HG03378 (cell line): ENCODE data around the gene RHOA.
"Not testable (repeated sequence)": the region's sequence is repeated elsewhere in the genome, so short reads cannot be mapped to it uniquely, and the experiment has no call there.

ENCODE experiments used
- ATAC-seq: cut with Tn5 transposase; IDR thresholded peaks from one replicate; pipeline ENCODE4 v1.9.1; 2021; ENCODE audit warnings: mild to moderate bottlenecking, moderate library complexity; ENCODE audit not compliant: unreplicated experiment

RHOA gene

DNA sequence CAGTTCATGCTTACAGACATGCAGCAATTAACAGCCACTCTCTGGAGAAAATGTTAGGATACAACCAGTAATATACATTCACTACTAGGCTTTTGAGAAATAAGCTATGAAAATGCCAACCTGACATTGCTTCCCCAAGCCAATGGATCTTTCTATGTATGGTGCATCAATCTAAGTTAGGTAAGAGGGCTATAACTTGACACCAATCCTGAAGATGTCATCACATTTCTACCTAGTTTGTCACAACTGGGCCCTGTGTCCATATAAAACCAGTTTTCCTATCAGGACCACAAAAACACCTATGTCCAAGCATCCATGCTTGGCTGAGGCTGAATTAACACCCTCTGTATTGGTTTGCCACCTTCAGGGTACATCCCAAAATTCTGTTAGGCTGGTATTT, 39.8 kb downstream of the RHOA start:
- ATAC-seq = no peak

DNA sequence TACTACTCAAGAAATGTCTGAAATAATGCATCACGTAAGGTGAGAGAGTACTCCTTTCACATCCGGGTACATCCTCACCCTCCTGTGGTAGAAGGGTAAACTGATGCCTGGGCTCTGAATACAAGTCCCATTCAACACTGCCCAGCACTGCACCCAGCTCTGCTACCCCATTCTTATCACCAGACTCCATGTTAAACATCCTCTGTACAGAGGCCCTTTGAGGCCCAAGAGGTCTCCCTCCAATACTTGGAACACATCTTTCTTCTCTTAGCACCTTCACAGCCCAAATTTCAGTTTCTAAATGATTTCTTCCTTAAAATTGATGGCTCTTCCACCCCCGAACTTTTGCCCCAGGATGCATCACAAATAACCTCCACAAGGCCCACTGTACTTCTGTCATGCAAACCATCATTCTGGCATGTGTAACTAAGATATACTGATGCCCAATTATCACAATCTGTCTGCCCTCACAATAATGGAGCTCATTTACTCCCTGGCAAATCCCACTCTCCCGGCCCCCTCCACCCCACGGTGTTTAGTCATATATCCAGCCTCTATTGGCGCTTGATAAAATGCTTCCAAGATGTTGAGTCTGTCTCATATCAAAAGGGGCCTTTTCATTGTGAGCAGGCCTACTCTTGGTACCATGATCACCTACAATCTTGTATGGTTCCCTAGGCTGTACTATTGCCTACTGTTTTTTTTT, 41.0 kb downstream of the RHOA start:
- no peak for ATAC-seq

DNA sequence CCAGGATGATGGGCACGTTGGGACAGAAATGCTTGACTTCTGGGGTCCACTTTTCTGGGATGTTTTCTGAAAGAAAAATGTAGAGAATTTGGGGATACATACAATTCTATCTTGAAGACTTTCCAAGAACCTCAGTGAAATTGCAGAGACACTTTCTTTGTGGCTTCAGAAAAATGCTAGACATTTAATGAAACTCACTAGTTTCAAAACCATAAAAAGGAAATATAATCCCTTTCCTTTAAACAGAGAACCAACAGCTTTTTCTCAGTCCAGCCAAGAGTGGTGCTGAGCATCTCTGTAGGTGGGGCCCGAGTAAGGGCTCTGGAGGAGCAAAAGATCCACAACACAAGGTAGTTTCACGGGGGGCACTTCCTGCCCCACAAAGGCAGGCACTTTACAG, 49.2 kb downstream of the RHOA start:
- no peak for ATAC-seq

DNA sequence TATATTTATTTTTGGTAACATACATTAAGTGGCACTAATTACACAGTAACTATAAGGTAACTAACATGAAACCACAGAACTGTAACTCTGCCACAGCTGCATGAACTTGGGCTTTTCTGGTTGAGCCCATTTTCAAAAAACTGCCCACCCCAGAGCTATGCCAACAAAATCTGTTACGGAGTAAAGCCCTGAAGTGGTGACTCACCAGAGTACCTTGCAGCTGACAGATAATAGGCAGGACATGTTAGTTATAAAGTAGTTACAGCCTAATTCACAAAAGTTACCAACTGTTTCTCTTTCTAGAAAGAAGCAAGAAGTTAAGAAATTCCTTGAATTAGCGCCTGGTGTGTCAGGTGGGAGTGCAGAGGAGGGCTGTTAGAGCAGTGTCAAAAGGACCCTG, 52.2 kb downstream of the RHOA start:
- no peak for ATAC-seq

DNA sequence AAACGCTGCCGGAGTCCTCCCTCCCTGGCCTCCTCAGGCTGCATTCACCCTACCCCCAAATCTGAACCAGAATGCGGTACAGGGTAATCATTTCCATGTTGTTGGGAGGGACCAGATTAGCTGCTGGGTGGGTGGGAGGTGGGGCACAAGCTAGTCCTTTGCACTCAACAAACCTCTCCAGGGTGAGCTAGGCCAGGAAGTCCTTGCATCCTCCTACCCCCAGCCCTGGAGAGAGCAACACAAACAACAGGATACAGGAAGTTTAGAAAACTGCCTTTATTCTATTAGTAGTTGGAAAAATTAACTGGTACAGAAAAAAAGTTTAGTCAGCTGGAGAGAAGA, 52.9 kb downstream of the RHOA start:
- ATAC-seq = no peak

DNA sequence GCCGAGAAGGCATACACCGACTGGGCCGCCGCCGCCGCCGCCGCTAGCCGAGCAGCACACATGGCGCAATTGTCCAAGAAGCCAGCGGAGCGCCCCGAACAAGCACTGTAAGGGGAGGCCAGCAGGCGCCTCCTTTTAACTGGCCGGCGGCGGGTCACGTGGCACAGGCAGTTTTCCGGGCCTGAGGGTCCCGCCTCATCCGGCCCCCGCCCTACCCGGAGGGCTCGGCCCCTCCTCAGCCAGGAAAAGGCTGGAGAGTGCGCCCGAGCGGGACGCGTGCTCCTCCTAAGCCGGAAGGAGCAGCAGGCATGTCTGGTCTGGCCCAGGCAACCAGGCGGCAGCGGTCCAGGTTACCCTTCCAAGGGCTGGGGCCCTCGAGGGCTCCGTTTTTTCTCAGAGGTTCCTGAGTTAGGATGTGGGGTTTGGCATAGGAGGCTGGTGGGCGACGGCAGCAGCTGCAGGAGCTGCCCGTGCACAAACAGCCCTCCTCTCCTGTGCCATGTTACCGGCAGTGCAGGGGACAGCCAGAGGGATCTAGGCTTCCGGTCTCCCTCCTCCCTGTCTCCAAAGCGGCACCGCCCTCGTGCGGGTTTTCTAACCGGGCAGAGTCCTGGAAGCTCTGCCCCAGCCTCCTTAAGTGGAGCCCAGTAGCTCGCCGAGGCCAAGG, 53.4 kb downstream of the RHOA start, which contains the start of gene GPX1:
Gene GPX1, minus strand, starts transcription at position 137 of the 667 bp plus-strand sequence. Its CDS starts 75 bp downstream, at position 62.
- ATAC-seq = peak; percentile 74

DNA sequence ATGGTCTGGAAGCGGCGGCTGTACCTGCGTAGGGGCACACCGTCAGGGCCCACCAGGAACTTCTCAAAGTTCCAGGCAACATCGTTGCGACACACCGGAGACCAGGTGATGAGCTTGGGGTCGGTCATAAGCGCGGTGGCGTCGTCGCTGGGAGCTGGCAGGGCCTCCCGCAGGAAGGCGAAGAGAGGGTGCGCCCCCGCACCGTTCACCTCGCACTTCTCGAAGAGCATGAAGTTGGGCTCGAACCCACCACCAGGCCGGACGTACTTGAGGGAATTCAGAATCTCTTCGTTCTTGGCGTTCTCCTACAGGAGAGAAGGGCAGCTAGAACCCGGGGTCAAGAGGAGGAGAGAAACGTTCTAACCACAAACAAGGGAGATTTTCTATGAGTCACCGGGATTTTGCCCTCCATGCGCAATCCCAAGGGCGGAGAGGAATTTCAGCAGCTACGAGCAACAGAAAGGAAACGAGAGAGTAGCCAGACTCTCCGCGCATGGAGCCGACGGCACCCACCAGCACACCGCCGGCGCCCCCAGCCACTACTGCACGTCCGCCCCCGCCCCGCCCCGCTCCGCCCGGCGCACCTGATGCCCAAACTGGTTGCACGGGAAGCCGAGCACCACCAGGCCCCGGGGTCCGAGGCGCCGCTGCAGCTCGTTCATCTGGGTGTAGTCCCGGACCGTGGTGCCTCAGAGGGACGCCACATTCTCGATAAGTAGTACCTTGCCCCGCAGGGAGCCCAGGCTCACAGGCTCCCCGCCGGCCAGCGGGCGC, 54.1 kb downstream of the RHOA start:
- ATAC-seq = not testable (repeated sequence)

DNA sequence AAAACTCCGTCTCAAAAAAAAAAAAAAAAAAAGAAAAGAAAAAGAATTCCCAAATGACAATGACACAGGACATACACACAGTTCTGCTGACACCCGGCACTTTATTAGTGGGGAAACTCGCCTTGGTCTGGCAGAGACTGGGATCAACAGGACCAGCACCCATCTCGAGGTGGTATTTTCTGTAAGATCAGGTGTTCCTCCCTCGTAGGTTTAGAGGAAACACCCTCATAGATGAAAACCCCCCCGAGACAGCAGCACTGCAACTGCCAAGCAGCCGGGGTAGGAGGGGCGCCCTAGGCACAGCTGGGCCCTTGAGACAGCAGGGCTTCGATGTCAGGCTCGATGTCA, 54.7 kb downstream of the RHOA start:
- ATAC-seq = not testable (repeated sequence)

DNA sequence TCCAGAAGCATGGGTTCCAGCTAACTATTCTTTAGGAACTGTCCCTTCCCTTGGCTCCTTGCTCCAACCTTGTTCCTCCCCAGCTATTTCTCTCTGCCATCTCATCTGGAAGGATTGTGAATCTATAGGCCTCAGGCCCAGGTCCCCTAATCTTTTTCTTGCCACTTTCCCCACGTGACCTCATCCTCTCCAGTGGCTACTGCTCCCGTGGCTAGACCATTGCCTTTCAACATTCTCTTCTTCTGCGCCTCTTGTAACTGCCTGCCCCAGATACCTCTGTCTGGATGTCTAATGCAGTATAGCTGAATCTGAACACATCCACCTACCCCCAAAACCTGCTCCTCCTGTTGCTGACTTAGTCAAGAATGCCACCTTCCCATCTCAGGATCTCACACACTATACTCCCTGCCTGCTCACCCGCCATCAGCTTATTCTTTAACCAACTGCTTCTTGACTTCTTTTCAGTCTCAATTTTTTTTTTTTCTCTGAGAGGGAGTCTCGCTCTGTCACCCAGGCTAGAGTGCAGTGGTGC, 58.8 kb downstream of the RHOA start:
- no peak for ATAC-seq

DNA sequence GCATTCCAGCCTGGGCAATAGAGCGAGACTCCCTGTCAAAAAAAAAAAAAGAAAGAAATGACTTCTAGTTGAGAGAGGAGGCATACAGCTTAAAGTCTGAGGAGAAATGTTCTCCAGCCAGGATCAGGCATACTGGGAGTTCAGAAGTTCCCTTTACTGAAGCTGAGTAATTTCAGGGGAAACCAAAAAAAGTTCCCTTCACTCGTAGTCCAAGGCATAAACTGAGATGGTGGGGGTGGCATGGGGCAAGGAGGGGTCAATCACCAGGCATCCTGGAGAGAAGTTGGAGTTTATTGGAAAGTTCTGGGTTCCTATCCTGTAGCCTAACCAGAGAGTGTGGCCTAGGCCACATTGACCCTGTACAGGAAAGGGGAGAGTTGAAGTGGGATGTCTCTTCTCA, 59.5 kb downstream of the RHOA start:
- ATAC-seq = no peak

DNA sequence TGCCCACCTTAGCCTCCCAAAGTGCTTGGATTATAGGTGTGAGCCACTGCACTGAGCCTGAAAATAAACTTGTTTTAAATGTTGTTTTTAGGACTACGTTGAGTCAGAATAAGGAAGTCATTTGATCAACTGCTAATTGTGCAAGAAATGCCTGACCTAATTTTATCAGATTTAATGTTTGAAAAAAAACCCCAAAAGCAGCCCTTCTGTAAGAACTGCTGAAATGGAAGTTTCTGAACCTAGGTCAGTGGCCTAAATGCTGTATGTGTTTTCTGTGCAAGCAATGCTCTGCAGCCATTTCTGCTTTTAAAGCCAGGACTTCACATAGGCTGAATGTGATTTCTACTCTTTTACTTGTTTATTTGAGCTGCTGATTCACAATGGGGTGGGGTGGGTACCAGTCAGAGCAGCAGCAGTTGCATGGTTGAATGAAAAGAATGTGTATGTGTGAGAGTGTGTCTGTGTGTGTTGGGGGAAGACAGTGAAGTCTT, 60.2 kb downstream of the RHOA start:
- no peak for ATAC-seq

DNA sequence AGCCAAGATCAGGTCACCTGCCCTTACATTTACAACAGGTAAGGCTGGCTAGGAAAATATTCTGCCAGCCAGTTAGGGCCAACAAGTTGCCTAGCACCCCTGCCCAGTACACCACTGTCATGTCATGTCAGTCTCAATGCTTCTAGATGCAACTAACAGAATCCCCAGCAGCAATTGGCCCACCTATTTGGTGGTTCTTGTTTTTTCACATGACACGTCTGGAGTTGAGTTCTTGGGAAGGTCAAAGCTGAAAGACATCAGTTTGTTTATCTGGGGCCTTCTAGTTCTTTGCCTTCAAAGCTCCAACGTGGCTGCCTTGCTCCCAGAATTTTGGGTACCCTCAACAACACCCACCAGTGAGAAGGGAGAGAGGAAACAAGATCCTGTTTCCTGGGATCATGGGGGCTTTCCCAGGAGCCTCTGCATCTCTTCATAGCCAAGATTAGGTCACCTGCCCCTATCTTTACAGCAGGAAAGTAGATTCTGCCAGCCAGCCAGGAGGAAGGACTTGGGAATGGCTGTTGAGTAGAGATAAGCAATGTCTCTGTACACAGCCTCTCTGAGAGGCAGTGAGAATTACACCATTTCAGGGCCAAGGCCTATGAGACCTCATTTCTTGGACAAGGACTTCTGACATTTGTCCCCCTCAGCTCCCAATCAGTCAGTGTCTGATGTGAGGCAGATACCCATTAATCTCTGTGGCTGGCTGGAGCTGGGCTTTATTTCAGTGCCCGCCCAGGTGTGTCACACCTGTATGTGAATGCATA, 62.2 kb downstream of the RHOA start:
- no peak for ATAC-seq

DNA sequence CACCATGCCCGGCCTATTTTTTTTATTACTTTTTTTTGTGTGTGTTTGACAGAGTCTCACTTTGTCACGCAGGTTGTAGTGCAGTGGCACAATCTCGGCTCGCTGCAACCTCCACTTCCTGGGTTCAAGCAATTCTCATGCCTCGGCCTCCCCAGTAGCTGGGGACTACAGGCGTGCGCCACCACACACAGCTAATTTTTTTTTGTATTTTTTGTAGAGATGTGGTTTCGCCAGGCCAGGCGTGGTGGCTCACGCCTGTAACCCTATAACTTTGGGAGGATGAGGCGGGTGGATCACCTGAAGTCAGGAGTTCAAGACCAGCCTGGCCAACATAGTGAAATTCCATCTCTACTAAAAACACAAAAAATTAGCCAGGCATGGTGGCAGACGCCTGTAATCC, 63.4 kb downstream of the RHOA start:
- not testable (repeated sequence) for ATAC-seq

DNA sequence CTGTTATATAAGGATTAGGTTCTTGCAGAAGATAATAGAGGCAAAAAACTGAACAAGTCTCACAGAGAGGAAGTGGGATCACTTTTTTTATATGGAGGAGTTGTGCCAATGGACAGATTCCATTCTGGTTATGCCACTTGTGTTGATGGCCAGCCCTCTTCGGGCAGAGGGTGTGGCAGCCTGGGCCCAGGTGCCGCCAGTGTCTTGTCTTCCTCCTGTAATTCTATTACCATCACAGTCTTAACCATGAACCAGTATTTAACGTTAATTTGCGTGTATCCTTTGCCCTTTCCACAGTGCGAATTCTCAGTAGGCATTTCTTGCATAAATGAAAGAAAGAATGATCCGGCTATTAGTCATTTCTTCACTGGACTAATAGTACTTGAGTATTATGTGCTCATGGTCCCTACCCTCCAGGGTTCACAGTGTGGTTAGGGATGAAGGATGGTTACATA, 65.0 kb downstream of the RHOA start:
- no peak for ATAC-seq

DNA sequence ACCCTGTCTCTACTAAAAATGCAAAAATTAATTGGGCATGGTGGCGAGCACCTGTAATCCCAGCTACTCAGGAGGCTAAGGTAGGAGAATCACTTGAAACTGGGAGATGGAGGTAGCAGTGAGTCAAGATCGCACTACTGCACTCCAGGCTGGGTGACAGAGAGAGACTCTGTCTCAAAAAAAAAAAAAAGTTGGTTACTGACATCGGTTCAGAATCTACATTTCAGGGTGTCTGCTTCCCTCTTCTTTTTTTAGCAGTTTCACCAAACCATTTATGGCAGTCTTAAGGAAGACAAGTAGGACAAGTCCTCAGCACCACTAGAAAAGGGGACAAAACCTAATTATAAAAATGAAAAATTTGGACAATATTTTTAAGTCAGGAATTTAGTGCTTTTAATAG, 68.6 kb downstream of the RHOA start:
- ATAC-seq = no peak

DNA sequence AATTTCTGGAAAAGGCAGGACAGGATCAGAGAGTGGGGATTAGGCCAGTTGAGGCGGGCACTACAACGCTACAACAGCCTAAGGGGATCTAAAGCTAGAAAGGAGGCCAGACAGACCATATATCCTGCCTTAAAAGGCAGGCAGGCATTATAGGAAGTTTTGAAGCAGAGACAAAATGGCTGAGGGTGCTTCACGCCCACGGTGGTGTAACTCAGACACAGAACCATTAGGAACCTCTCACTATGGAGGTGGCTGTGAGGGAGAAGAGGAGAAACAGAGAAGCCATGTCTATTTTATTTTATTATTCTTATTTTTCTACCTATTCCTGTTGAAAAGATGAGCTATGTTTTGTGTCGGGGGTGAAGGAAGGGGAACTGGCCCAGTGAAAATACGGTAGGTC, 69.8 kb downstream of the RHOA start:
- no peak for ATAC-seq

DNA sequence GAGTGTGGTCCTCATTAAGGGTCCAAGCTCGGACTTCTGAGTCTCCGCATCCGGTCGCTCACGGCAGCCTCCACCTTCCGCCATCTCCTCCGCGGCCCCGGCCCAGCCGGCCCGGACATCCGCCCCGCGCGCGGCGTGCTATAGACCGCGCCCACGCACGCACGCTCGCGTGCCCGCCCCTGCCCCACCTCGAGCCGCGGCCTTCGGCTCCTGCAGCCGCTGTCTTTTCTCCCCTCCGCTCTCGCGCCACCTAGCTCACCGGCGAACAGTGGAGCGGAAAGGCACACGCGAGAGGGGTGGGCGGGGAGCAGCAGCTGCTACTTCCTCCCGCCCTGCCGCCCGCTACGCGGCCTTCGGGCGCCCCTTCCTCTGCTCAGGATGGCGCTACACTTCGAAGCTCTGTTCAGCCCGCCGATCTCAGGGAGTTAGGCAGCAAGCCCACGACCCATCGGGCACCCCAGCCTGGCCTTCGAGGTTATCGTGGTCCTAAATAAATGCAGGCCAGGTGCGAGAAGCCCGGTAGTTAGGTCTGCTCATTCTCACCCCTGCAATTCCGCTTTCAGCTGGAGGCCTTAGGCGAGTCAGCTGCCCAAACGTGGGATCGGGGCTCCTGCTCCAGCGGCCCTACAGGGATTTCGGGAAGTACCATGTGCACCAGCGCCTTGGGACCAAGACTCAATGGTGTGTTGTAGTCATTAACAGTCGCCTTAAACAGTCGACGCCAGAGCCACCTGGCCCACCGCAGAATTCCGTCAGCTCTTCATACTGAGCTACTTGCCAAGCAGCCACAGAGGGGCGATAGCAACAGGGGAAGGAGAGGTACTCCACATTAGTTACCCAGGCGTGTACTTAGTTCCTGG, 71.6 kb downstream of the RHOA start, which contains the start of gene USP4:
Gene USP4, minus strand, starts transcription at position 113 of the 860 bp plus-strand sequence. Its CDS starts 29 bp downstream, at position 84.
- peak; percentile 42 for ATAC-seq

DNA sequence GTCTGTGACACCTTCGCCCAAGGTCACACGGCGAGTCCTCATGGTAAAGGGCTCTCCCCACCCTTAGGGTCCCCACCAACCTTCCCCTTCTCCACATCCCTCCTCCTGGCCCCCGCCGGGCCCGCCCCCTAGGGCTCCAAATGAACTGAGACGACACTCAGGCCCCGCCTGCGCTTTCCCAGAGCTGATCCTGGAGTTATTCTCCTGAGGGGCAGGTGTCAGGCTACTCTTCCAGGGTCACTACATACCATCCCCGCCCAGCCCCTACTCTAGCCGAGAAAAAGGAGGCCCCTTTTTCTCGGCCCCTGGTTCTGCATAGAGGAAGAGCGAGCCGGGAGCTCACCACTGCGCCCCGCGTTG, 72.2 kb downstream of the RHOA start:
- peak; percentile 10 for ATAC-seq

DNA sequence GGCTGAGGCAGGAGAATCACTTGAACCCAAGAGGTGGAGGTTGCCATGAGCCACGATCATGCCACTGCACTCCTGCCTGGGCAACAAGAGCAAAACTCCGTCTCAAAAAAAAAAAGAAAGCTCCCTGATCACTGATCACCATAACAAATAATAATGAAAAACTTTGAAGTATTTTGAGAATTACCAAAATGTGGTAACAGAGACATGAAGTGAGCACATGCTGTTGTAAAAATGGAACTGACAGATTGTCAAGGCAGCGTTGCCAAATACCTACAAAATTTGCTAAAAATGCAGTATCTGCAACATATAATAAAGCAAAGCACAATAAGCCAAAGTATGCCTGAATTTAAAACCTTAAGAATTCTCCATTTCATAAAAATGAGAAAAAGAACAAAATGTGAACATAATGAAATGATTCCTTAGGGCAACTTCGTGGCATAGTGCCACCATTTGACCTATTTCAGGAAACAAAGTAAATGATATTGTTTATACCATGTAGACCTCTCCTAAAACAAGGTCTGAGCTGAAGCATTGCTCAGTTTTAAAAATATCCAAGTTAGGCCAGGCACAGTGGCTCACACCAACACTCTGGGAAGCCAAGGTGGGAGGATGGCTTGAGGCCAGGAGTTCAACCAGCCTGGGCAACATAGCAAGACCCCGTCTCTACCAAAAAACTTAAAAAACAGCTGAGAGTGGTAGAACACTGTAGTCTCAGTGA, 77.7 kb downstream of the RHOA start:
- ATAC-seq = no peak
